GM23248 (cell line): ENCODE results near the gene CACHD1. TPM values are rescaled to one million over a fixed set of nuclear protein-coding genes. Genes with fewer than 3 reads are reported as not detected.

ENCODE experiments used
- DNase-seq: peaks from one replicate; pipeline ENCODE4 v3.0.0-alpha.2; 2015
- H2AFZ ChIP-seq: fragments of 200-600 bp; sonication (generic); 2 replicates; pipeline ENCODE4 v1.6.1; 2016; ENCODE audit warnings: antibody characterized with exemption
- H3F3A ChIP-seq: fragments of 200-600 bp; sonication (generic); 2 replicates; pipeline ENCODE4 v1.6.1; 2016; ENCODE audit warnings: mild to moderate bottlenecking, antibody characterized with exemption, mixed run types; ENCODE audit not compliant: insufficient read depth
- H3K27ac ChIP-seq: fragments of 200-600 bp; sonication (generic); 2 replicates; pipeline ENCODE4 v1.5.1; 2016; ENCODE audit warnings: mild to moderate bottlenecking
- H3K27me3 ChIP-seq: fragments of 200-600 bp; sonication (generic); replicated peaks from 2 replicates; pipeline ENCODE4 v1.6.1; 2016; ENCODE audit warnings: mild to moderate bottlenecking; ENCODE audit not compliant: insufficient read depth
- H3K36me3 ChIP-seq: fragments of 200-600 bp; sonication (generic); 2 replicates; pipeline ENCODE4 v1.6.1; 2016; ENCODE audit warnings: low read depth, mild to moderate bottlenecking
- H3K4me1 ChIP-seq: fragments of 200-600 bp; sonication (generic); 2 replicates; pipeline ENCODE4 v1.6.1; 2016; ENCODE audit warnings: mild to moderate bottlenecking; ENCODE audit not compliant: insufficient read depth
- H3K4me2 ChIP-seq: fragments of 200-600 bp; sonication (generic); one replicate; pipeline ENCODE4 v1.6.1; 2016; ENCODE audit warnings: mild to moderate bottlenecking; ENCODE audit not compliant: unreplicated experiment
- H3K4me3 ChIP-seq: fragments of 200-600 bp; sonication (generic); 2 replicates; pipeline ENCODE4 v1.5.1; 2016; ENCODE audit warnings: mild to moderate bottlenecking
- H3K79me2 ChIP-seq: fragments of 200-600 bp; sonication (generic); 2 replicates; pipeline ENCODE4 v1.6.1; 2016; ENCODE audit warnings: mild to moderate bottlenecking; ENCODE audit not compliant: insufficient read depth
- H3K9ac ChIP-seq: fragments of 200-600 bp; sonication (generic); 2 replicates; pipeline ENCODE4 v1.6.1; 2016; ENCODE audit warnings: mild to moderate bottlenecking
- H3K9me2 ChIP-seq: fragments of 200-600 bp; sonication (generic); 2 replicates; pipeline ENCODE4 v1.6.1; 2016; ENCODE audit warnings: mixed run types, mild to moderate bottlenecking, moderate library complexity; ENCODE audit not compliant: insufficient read depth
- H3K9me3 ChIP-seq: fragments of 200-600 bp; sonication (generic); one replicate; pipeline ENCODE4 v1.6.1; 2017; ENCODE audit warnings: low read depth
- H4K20me1 ChIP-seq: fragments of 200-600 bp; sonication (generic); 2 replicates; pipeline ENCODE4 v1.6.0; 2016; ENCODE audit not compliant: insufficient read depth
- EZH2 ChIP-seq: fragments of 200-600 bp; sonication (generic); IDR thresholded peaks from 2 replicates; pipeline ENCODE4 v1.6.1; 2018; ENCODE audit warnings: antibody characterized with exemption, mild to moderate bottlenecking; ENCODE audit not compliant: insufficient read depth, poor library complexity, severe bottlenecking
- EZH2phosphoT487 ChIP-seq: fragments of 200-600 bp; sonication (generic); IDR thresholded peaks from 2 replicates; pipeline ENCODE4 v1.6.1; 2018; ENCODE audit warnings: antibody characterized with exemption, moderate library complexity, mild to moderate bottlenecking, low read depth; ENCODE audit not compliant: insufficient read depth
- WGBS, 2 experiments: methylation state at CpG; one replicate each; pipeline ENCODE4 v1.1.6; 2015 to 2017; ENCODE audit warnings: low lambda C conversion rate in 2 of 2, low coverage in 1 of 2; ENCODE audit errors: missing lambda C conversion rate in 2 of 2; 5-methylcytosine and 5-hydroxymethylcytosine counted together
- in situ Hi-C: fragments of 300-500 bp; cut with MboI; formaldehyde crosslinking; loops from 2 replicates; pipeline ENCODE4 v1.15.0; 2020
- polyA plus RNA-seq: library from polyadenylated mRNA; unstranded; fragments of >200 nt; fragmentation: Nextera tagmentation; extraction: Ambion mirVana; gene quantifications from 2 replicates; pipeline ENCODE4 v1.2.1, GENCODE V29; 2016
- total RNA-seq: library from RNA; depleted of rRNA; stranded (reverse); fragments of >200 nt; shearing (Covaris generic); gene quantifications from 2 replicates; pipeline ENCODE4 v1.2.3, GENCODE V29; 2014

The CACHD1 gene
- total and polyA plus RNA-seq, 2 experiments from 2014 or later, result 1.9 to 9.3 TPM

DNA sequence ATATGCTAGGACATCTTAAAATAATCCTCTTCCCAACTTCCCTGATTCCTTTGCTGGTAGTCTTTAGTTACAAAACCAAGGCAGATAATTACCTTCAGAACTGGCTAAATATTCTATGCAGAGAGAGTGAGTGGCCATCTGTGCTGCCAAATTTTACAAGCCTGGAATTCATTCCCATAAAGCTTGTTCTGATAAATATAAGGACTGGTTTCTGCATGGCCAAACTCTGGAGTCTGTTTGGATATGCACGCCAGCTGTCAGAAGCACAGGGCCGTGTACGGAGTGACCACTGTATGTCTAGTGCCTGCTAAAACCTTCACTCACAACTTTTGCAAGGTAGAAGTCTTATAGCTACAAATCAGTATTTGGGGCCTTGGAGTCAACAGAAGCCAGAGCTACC is 208.4 kb downstream of the CACHD1 start:
- H3K4me1 ChIP-seq, result no peaks in the 10 kb centered on the region
- H2AFZ ChIP-seq, result no peak overlapping the region
- H3K27me3 ChIP-seq, result no peaks in the 10 kb centered on the region
- H3F3A ChIP-seq, result no peaks in the 10 kb centered on the region
- H3K9me3 ChIP-seq, result no peaks in the 10 kb centered on the region
- H4K20me1 ChIP-seq, result no peaks in the 10 kb centered on the region
- no peak overlapping the region for H3K4me2 ChIP-seq
- H3K36me3 ChIP-seq, result 0 out of 2 replicates have a peak, but pooled peaks cover 6% of the 10 kb centered on the region
- DNase-seq, result no peak
- no peak overlapping the region for H3K27ac ChIP-seq
- no peak overlapping the region for H3K4me3 ChIP-seq
- H3K9ac ChIP-seq, result no peak overlapping the region
- H3K9me2 ChIP-seq, result no peaks in the 10 kb centered on the region
- in situ Hi-C loops, result no loop called here
- 95 to 96% methylated on average over 3 of the region's 3 CpGs for WGBS, 2 experiments
- H3K79me2 ChIP-seq, result no peaks in the 10 kb centered on the region
- no peak for TF ChIP-seq EZH2phosphoT487
- TF ChIP-seq EZH2, result no peak

DNA sequence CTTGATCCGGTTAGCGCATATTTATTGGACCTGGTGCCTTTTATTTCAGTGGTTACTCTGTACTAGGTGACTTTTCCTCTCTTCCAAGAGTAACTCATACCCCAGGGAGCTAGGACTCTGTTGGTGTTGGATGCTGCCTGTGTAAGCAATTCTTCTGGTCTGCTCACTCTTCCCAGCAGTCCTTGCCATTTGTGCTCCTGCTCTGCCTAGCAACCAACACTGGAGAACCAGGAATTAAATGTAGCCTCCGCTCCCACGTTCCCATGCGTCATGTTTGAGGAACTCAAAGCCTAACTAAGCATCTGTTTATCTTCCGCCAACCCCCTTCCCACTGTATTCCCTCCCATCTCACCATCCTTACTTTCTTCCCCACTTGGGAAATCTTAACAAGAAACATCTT is 209.2 kb downstream of the CACHD1 start:
- no peaks in the 10 kb centered on the region for H3K79me2 ChIP-seq
- no peaks in the 10 kb centered on the region for H4K20me1 ChIP-seq
- TF ChIP-seq EZH2phosphoT487 (no peak), EZH2 (no peak)
- no peaks in the 10 kb centered on the region for H3F3A ChIP-seq
- H3K27ac ChIP-seq, result no peak overlapping the region
- H3K4me3 ChIP-seq, result no peak overlapping the region
- 0 out of 2 replicates have a peak, but pooled peaks cover 6% of the 10 kb centered on the region for H3K36me3 ChIP-seq
- 97% methylated on average over 6 of the region's 6 CpGs for WGBS, 2 experiments
- DNase-seq, result no peak
- H3K27me3 ChIP-seq, result no peaks in the 10 kb centered on the region
- no peak overlapping the region for H3K4me2 ChIP-seq
- H3K9me3 ChIP-seq, result no peaks in the 10 kb centered on the region
- H3K9me2 ChIP-seq, result no peaks in the 10 kb centered on the region
- no peak overlapping the region for H2AFZ ChIP-seq
- in situ Hi-C loops, result no loop called here
- H3K4me1 ChIP-seq, result no peaks in the 10 kb centered on the region
- no peak overlapping the region for H3K9ac ChIP-seq

DNA sequence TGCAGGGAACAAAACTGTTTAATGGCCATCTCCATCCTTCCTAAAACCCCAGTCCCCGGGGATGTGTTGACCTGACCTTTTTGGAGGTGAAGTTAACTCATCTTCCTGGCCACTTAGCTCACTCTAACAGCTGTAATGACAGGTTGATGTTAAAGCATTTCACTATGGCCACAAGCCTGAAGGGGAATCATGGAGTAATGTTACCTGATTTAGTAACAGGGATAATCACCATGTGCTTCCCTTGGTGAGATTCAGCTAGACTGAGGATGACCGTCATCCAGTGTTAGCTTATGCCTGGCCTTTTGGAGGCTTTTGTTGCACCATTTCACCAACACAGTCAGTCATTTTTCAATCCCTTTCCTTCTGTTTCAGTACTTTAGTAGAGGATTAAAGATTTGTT is 210.7 kb downstream of the CACHD1 start:
- Histone ChIP-seq H3F3A (no peaks in the 10 kb centered on the region), H3K9me2 (no peaks in the 10 kb centered on the region), H4K20me1 (no peaks in the 10 kb centered on the region), H3K27ac (no peak overlapping the region), H3K79me2 (no peaks in the 10 kb centered on the region), H3K36me3 (0 out of 2 replicates have a peak, but pooled peaks cover 6% of the 10 kb centered on the region), H3K4me3 (no peak overlapping the region), H3K9me3 (no peaks in the 10 kb centered on the region), H3K4me2 (no peak overlapping the region), H3K9ac (no peak overlapping the region), H3K4me1 (no peaks in the 10 kb centered on the region), H2AFZ (no peak overlapping the region), H3K27me3 (no peaks in the 10 kb centered on the region)
- no peak for TF ChIP-seq EZH2phosphoT487
- 90 to 95% methylated on average over 2 of the region's 2 CpGs for WGBS, 2 experiments
- DNase-seq, result no peak
- in situ Hi-C loops, result no loop called here

DNA sequence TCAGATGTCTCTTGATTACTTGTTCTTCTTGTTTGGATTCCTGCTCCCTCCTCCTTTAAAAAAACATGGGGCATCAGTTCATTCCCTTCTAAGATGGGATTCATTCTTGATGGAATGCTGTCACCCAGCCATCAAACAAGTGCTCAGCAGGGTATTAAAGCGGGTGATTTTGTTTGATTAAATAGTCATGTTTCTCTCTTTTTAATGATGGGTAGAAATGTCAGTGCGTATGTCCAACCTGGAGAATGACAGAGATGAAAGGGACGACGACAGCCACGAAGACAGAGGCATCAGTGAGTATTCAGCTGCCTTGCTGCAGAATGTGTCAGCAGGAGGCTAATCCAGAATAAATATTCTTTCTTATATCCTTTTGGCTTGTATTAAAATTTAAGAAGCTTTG is 211.1 kb downstream of the CACHD1 start:
- H3K9me3 ChIP-seq, result no peaks in the 10 kb centered on the region
- H3K4me1 ChIP-seq, result no peaks in the 10 kb centered on the region
- 96% methylated on average over 5 of the region's 5 CpGs for WGBS, 2 experiments
- no peaks in the 10 kb centered on the region for H3K79me2 ChIP-seq
- no peak for TF ChIP-seq EZH2
- no peaks in the 10 kb centered on the region for H3F3A ChIP-seq
- H4K20me1 ChIP-seq, result no peaks in the 10 kb centered on the region
- DNase-seq, result no peak
- in situ Hi-C loops, result no loop called here
- H3K9ac ChIP-seq, result no peak overlapping the region
- no peak overlapping the region for H3K27ac ChIP-seq
- H3K27me3 ChIP-seq, result no peaks in the 10 kb centered on the region
- H3K4me2 ChIP-seq, result no peak overlapping the region
- H3K9me2 ChIP-seq, result no peaks in the 10 kb centered on the region
- 0 out of 2 replicates have a peak, but pooled peaks cover 6% of the 10 kb centered on the region for H3K36me3 ChIP-seq
- H2AFZ ChIP-seq, result no peak overlapping the region
- no peak overlapping the region for H3K4me3 ChIP-seq

DNA sequence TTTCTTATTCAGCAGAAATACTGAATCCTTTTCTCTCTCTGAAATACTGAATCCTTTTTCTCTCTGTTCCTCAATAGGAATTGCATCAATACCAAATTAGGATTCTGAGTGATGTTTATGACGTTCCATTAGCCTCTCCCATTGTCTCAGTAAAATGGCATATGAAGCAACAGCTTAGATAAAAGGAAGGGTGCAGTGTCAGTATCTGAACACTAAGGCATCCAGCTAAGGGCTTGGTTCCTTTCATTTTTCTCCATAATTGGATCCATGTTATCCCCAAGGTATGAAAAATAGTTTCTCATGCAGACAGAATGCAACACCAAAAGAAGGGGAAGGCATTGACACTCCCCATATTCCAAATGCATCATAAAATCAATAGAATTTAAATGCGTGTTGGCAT is 213.5 kb downstream of the CACHD1 start:
- H3K9me2 ChIP-seq, result no peaks in the 10 kb centered on the region
- TF ChIP-seq EZH2, result no peak
- H3K4me2 ChIP-seq, result no peak overlapping the region
- H3K9ac ChIP-seq, result no peak overlapping the region
- no peaks in the 10 kb centered on the region for H3K27me3 ChIP-seq
- no peak for DNase-seq
- no peaks in the 10 kb centered on the region for H3K9me3 ChIP-seq
- no peaks in the 10 kb centered on the region for H3K79me2 ChIP-seq
- H3K4me3 ChIP-seq, result no peak overlapping the region
- H4K20me1 ChIP-seq, result no peaks in the 10 kb centered on the region
- H3K36me3 ChIP-seq, result no peaks in the 10 kb centered on the region
- H3K27ac ChIP-seq, result no peak overlapping the region
- in situ Hi-C loops, result no loop called here
- peaks cover 15% of the 10 kb centered on the region; the same call in 1 of the 2 replicates for H3K4me1 ChIP-seq
- H2AFZ ChIP-seq, result no peak overlapping the region
- 0 out of 2 replicates have a peak, but pooled peaks cover 7% of the 10 kb centered on the region for H3F3A ChIP-seq
- WGBS, 2 experiments, result 71 to 82% methylated on average over 2 of the region's 2 CpGs
